Measurements from ENCODE around the gene RTL1. TPM values are rescaled to one million over a fixed set of nuclear protein-coding genes. Genes with fewer than 3 reads are reported as not detected.
A peak's percentile ranks its signal among the peaks of the same experiment; 100 is the strongest.

RTL1 gene

DNA sequence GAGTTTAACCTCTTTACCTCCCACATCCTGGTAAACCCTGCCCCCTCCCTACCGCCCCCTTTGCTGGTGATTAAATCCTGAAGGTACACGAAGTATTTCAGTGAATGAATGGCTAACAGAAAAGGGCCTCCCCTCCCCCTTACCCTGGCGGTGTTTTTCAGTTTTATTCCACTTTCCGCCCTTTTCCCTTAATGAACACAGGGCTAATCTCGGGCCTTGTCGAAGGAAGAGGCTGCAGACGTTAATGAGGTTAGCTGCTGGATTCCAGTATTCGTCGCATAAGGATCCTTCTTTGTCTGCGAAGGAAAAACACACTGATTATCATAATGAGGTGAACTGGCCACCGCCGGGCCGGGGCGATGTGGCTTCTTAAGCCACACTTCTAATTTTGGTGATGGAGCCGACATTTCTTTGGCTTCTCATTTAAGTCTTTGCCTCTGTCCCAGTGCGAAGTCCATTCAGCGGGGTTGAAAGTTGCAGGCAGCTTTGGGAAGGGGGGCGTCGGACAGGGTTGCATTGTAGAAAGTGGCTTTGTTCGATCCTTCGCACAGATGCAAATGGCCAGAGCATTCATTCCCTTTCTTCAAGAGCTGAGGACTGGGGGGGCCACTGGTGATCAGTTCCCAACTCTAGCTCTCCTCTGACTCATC, 71.1 kb downstream of the RTL1 start:
- H3K4me2 ChIP-seq (ENCODE audit: low read length) = no peak overlapping the region
- peaks cover 60% of the 10 kb centered on the region for H3K36me3 ChIP-seq (ENCODE audit: insufficient read depth, low read length)
- no peaks in the 10 kb centered on the region for H3K27me3 ChIP-seq (ENCODE audit: control insufficient read depth, insufficient read depth, low read length)
- no peaks in the 10 kb centered on the region for H3K9me3 ChIP-seq (replicated peaks; ENCODE audit: low read length)
- no peak overlapping the region for H3K9ac ChIP-seq (ENCODE audit: low read depth, low read length)
- H3K4me1 ChIP-seq (ENCODE audit: control insufficient read depth, insufficient read depth, low read length) = no peaks in the 10 kb centered on the region
- H3K4me3 ChIP-seq (ENCODE audit: low read length) = no peak overlapping the region

GRCh38 chr14:100830681-100831080, 72.8 kb downstream of the RTL1 start:
- peaks cover 50% of the 10 kb centered on the region for H3K36me3 ChIP-seq (ENCODE audit: insufficient read depth, low read length)
- H3K4me1 ChIP-seq (ENCODE audit: control insufficient read depth, insufficient read depth, low read length) = no peaks in the 10 kb centered on the region
- no peaks in the 10 kb centered on the region for H3K9me3 ChIP-seq (replicated peaks; ENCODE audit: low read length)
- H3K4me3 ChIP-seq (ENCODE audit: low read length) = no peak overlapping the region
- no peak overlapping the region for H3K4me2 ChIP-seq (ENCODE audit: low read length)
- H3K9ac ChIP-seq (ENCODE audit: low read depth, low read length) = no peak overlapping the region
- no peaks in the 10 kb centered on the region for H3K27me3 ChIP-seq (ENCODE audit: control insufficient read depth, insufficient read depth, low read length)

Small RNA genes lying within 50 kb of the gene (small RNA-seq; reads per million reads assigned to genes)
- gene MIR127 (not detected), gene MIR136 (not detected), gene MIR337 (17.6 reads per million, percentile 93 among the genes with 10 or more reads in this experiment), gene MIR370 (43.5 reads per million, percentile 96 among the genes with 10 or more reads in this experiment), gene MIR431 (not detected), gene MIR432 (not detected), gene MIR433 (not detected), gene MIR493 (24.7 reads per million, percentile 94 among the genes with 10 or more reads in this experiment), gene RF02145 (not detected), gene SNORD112 (2.1 reads per million, percentile 67 among the genes with 10 or more reads in this experiment), gene SNORD113-1 (not detected), gene SNORD113-2 (not detected), gene SNORD113-3 (20.7 reads per million, percentile 94 among the genes with 10 or more reads in this experiment), gene SNORD113-4 (46.9 reads per million, percentile 96 among the genes with 10 or more reads in this experiment), gene SNORD113-5 (651 reads per million, percentile 99 among the genes with 10 or more reads in this experiment), gene SNORD113-6 (218 reads per million, percentile 98 among the genes with 10 or more reads in this experiment), gene SNORD113-7 (724 reads per million, percentile 99 among the genes with 10 or more reads in this experiment), gene SNORD113-8 (2,923 reads per million, percentile 100 among the genes with 10 or more reads in this experiment), gene SNORD113-9 (312 reads per million, percentile 98 among the genes with 10 or more reads in this experiment), gene SNORD114-1 (855 reads per million, percentile 99 among the genes with 10 or more reads in this experiment), gene SNORD114-2 (not detected), gene SNORD114-3 (42.8 reads per million, percentile 96 among the genes with 10 or more reads in this experiment)

Measured in skeletal muscle satellite cell (primary cell).